Duodenal mucosa (tissue), 2 donors: ENCODE measurements around the gene PARM1.
"Not testable (repeated sequence)": the region's sequence is repeated elsewhere in the genome, so short reads cannot be mapped to it uniquely, and the experiment has no call there.

Experiments used
- H3K27ac ChIP-seq: one replicate; pipeline ENCODE4 v1.7.0; 2013; ENCODE audit warnings: low read depth, low read length
- H3K27me3 ChIP-seq, 2 donors: one replicate each; pipeline ENCODE4 v1.7.0; 2013; ENCODE audit warnings: low read length in 2 of 2, control low read depth in 1 of 2; ENCODE audit not compliant: insufficient read depth in 2 of 2, control insufficient read depth in 1 of 2
- H3K36me3 ChIP-seq, 2 donors: one replicate each; pipeline ENCODE4 v1.7.0; 2013; ENCODE audit warnings: low read length in 2 of 2, control low read depth in 1 of 2; ENCODE audit not compliant: insufficient read depth in 2 of 2, control insufficient read depth in 1 of 2
- H3K4me1 ChIP-seq, 2 donors: one replicate each; pipeline ENCODE4 v1.7.0; 2013; ENCODE audit warnings: low read length in 2 of 2, control low read depth in 1 of 2; ENCODE audit not compliant: insufficient read depth in 2 of 2, control insufficient read depth in 1 of 2
- H3K4me3 ChIP-seq, 2 donors: one replicate each; pipeline ENCODE4 v1.7.0; 2013; ENCODE audit warnings: low read length in 2 of 2, low read depth in 1 of 2
- H3K9ac ChIP-seq, 2 donors: one replicate each; pipeline ENCODE4 v1.7.0; 2013; ENCODE audit warnings: low read length in 2 of 2, low read depth in 1 of 2
- H3K9me3 ChIP-seq, 2 donors: one replicate each; pipeline ENCODE4 v1.7.0; 2013; ENCODE audit warnings: low read length in 2 of 2, control low read depth in 1 of 2; ENCODE audit not compliant: control insufficient read depth in 1 of 2

The PARM1 gene

DNA sequence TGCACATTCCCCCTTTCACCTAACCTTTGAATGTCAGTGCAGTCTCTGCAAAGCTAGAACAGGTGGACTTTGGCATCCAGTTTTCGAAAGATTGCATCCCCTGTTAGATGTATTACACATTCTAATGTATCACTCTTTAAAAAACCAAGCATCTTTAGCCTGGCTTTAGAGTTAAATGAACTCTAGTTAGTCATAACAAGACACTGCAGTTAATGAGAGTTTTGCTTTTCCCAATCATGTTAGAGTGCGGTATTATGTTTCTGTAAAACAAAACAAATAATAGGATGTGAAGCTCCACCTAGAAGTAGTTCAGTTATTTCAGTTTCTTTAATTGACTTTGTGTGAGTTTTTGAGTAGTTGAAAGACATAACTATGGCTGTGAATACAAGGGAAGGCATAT, 42.2 kb downstream of the PARM1 start:
- no peaks in the 10 kb centered on the region for H3K4me1 ChIP-seq
- H3K36me3 ChIP-seq, result no peaks in the 10 kb centered on the region
- H3K27ac ChIP-seq, result no peak overlapping the region
- no peak overlapping the region for H3K4me3 ChIP-seq
- no peak overlapping the region for H3K9ac ChIP-seq
- no peaks in the 10 kb centered on the region for H3K27me3 ChIP-seq
- peaks cover 4 to 5% of the 10 kb centered on the region in 2 donors for H3K9me3 ChIP-seq

DNA sequence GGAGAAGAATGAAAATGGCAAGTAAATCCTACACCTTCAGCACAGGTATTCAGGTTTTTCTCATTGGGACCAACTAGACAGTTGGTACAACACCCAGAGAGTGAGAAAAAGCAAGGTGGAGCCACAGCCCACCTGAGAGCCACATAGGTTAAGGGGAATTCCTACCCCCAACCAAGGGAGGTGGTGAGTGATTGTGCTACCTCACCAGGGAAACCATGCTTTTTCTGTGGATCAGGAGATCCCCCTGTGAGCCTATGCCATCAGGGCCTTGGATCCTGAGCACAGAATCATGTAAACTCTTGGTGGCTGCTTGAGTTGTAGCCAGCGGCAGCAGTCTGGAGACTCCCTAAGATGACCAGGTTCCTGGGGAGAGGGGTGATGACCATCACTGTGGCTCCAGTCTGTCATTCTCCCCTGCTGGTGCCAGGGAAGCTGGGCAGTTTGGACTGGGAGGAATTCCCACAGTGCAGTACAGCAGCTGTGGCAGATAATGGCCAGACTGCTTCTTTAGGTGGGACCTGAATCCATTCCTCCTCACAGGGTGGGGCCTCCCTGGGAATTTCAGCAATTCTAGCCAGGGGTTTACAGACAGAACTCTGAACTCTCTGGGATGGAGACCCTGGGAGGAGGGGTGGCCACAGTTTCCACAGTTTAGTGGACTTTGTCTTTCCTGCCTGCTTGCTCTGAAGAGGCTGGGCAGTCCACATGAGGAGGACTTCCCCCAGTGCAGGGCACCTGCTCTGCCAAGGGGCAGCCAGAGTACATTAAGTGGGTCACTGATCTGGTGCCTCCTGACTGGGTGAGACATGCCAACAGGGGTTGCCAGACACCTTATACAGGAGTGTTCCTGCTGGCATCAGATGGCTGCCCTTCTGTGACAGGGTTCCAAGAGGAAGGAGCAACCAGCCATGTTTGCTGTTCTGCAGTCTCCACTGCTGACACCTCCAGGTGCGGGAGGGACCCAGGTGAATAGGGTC, 43.2 kb downstream of the PARM1 start:
- Histone ChIP-seq H3K36me3 (no peaks in the 10 kb centered on the region), H3K9me3 (peaks cover 4 to 5% of the 10 kb centered on the region in 2 donors), H3K9ac (no peak overlapping the region), H3K27ac (no peak overlapping the region), H3K4me1 (no peaks in the 10 kb centered on the region), H3K4me3 (no peak overlapping the region), H3K27me3 (no peaks in the 10 kb centered on the region)

DNA sequence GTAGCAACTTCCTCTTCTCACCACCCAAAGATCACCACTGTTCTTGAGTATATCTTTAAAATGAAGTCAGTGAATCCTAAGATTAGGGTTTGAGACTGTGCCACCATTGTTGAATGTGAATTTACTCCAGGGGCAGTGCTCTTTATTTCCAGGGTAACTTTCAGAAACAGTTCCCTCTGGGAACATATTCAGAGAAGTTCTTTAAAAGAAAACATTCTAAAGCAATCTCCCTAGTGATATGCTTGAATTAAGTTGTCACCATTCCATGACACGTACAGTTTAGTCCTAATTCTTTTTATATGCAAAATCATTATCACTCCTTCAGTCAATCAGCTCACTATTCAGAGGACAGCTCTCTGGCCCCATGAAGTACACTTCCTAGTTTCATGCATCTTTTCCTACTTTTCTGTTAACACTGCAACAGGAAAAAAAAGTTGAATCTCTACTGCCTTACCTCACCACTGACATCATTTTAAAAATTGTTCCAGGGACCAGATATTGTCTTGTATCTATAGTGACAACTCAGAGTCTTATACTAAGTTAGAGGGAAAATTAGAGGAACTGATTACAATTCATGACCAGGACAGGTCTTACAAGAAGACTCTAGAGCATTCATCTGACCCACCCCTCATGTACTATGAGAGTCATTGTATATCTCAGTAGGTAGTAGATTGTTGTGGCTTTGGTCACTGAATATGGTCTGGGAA, 49.8 kb downstream of the PARM1 start:
- H3K9me3 ChIP-seq, result peaks cover 0 to 5% of the 10 kb centered on the region in 2 donors
- H3K9ac ChIP-seq, result no peak overlapping the region
- no peaks in the 10 kb centered on the region for H3K27me3 ChIP-seq
- no peaks in the 10 kb centered on the region for H3K36me3 ChIP-seq
- H3K4me1 ChIP-seq, result no peaks in the 10 kb centered on the region
- no peak overlapping the region for H3K4me3 ChIP-seq
- no peak overlapping the region for H3K27ac ChIP-seq

DNA sequence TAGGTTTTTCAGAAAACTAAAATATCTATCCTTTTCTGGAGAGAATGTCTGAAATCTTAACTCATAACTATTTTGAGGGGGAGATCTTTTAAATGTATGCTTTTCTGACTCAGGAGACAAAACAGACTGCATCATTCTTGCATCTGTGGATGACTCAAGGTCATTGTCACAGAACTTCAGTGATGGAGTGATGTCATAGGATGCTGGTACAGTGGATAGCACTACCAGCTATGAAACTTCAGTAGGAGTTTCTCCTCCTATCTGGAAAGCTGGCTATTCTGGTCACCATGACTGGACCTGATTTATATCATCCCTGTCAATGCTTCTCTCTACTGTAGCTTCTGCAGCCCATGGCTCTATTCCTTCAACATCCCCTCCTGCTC, 50.3 kb downstream of the PARM1 start:
- no peak overlapping the region for H3K27ac ChIP-seq
- H3K9ac ChIP-seq, result no peak overlapping the region
- peaks cover 0 to under 1% of the 10 kb centered on the region in 2 donors for H3K9me3 ChIP-seq
- H3K27me3 ChIP-seq, result no peaks in the 10 kb centered on the region
- H3K36me3 ChIP-seq, result no peaks in the 10 kb centered on the region
- no peaks in the 10 kb centered on the region for H3K4me1 ChIP-seq
- no peak overlapping the region for H3K4me3 ChIP-seq

DNA sequence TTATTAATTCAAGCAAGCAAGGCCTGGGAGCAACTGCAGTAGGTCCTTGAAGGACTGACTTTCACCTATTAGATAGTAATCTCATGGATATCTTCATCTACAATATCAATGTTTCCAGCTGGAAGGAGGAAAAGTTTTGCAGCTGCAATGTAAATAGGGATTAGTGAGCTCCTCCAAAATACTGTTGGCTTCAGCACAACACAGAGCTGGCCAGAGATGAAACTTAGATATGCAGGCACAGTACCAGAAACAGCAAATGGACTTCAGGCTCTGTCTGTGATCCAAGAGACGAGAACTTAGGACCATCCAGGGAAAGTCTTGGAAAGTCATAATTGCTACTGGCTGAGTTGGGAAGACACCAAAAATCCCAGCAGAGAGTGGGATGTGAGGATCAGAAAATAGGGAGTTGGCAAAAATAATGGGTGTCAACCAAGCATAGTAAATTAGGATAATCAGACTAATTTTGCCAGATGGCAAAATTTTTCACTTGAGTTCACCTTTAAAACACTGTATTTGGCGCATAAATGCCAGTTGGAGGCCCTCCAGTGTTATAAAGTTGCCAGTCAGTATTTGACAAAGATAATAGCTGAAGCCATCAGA, 57.5 kb downstream of the PARM1 start:
- no peak overlapping the region for H3K27ac ChIP-seq
- H3K4me3 ChIP-seq, result no peak overlapping the region
- H3K9me3 ChIP-seq, result no peaks in the 10 kb centered on the region
- H3K9ac ChIP-seq, result no peak overlapping the region
- no peaks in the 10 kb centered on the region for H3K27me3 ChIP-seq
- no peaks in the 10 kb centered on the region for H3K4me1 ChIP-seq
- no peaks in the 10 kb centered on the region for H3K36me3 ChIP-seq

DNA sequence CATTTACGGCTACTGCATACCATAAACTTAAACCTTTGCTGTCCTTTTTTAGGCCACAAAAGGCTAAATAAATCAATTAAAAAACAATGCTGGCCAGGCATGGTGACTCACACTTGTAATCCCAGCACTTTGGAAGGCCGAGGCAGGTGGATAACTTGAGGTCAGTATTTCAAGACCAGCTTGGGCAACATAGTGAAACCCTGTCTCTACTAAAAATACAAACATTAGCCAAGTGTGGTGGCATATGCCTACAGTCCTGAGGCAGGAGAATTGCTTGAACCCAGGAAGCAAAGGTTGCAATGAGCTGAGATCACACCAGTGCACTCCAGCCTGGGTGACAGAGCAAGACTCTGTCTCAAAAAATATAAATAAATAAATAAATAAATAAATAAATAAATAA, 61.5 kb downstream of the PARM1 start:
- H3K36me3 ChIP-seq, H3K27ac ChIP-seq, H3K4me3 ChIP-seq, H3K9me3 ChIP-seq, H3K9ac ChIP-seq, H3K27me3 ChIP-seq, H3K4me1 ChIP-seq: not testable (repeated sequence)

DNA sequence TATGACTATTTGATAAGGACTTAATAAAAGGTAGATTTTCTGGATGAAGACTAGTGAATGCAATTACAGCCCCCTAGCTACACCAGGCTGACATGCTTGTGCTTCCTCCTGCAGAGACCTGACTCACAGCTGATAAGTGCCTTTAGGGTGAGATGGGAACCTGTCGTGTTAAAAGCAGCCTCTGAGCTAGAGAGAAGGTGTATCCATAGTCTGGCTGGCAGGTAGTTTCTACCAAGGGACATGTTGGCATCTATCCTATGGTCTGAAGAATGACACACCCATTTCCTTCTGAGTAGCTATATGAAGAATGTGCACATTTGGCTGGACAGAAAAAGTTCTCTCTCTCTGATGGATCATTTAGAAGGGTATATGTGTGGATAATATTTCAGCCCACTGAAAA, 64.1 kb downstream of the PARM1 start:
- no peaks in the 10 kb centered on the region for H3K4me1 ChIP-seq
- H3K27me3 ChIP-seq, result no peaks in the 10 kb centered on the region
- H3K4me3 ChIP-seq, result no peak overlapping the region
- no peak overlapping the region for H3K9ac ChIP-seq
- no peaks in the 10 kb centered on the region for H3K36me3 ChIP-seq
- no peak overlapping the region for H3K27ac ChIP-seq
- H3K9me3 ChIP-seq, result no peaks in the 10 kb centered on the region

DNA sequence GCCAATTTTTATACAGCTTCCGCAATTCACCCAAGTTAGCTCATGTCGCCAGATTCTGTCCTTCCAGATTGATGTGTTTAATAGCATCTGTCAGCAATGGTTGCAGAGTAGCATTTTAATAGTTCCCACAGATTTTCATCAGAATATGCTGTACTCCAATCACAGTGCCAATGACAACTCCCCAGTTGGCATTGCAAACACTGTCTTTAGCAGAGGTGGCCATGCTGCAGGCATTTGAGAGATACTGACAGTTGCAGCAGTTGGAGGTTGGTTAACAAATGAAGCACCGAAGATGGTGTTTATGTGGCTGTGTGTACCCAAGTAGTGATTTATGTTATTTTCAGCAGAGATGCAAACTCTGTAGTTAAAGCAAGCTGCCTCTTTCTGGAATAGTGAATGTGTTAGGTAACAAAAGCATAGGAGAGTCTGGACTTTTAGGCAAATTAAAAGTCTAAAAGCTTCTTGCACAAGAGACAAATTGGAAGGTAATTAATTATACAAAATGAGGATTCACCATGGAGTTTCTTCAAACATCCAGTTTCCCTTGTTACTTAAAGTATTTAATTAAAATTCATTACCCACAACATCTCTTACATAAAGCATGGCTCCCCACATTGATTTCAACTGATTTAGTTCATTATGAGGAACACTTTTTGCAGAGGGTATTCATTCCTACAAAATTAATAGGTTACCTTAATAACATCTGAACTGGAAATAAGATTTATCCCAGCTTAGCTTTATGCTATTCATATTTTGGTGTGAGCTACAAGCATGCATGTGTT, 65.2 kb downstream of the PARM1 start:
- no peaks in the 10 kb centered on the region for H3K4me1 ChIP-seq
- no peak overlapping the region for H3K9ac ChIP-seq
- H3K27ac ChIP-seq, result no peak overlapping the region
- no peak overlapping the region for H3K4me3 ChIP-seq
- H3K36me3 ChIP-seq, result no peaks in the 10 kb centered on the region
- no peaks in the 10 kb centered on the region for H3K9me3 ChIP-seq
- no peaks in the 10 kb centered on the region for H3K27me3 ChIP-seq

DNA sequence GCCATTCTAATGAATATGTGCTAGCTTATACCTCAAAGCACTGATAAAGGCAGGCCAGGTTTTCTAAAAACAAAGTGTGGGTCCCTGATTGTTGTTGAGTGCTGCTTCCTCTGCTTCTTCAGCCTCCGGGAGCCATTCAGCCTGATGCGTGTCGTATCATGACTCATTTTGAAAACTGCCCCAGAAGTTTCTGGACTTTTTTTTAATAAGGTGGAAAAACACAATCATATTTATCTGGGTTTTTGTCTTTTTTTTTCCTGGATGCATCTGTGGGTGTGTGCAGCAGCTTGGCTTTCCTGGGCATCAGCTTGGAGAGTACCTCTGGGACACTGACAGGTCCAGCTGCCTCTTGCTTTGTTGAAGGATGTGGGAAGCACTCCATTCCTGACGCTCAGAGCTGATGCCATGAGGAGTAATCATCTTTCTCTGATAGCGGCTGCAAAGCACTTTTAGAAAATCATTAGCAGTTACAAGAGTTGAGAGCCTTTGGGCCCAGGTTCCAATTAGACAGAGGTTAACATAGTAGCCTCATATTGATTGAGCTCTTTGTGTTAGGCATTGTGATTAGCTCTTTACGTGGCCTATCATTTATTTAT, 66.9 kb downstream of the PARM1 start:
- no peaks in the 10 kb centered on the region for H3K36me3 ChIP-seq
- H3K9me3 ChIP-seq, result no peaks in the 10 kb centered on the region
- H3K4me3 ChIP-seq, result no peak overlapping the region
- H3K27me3 ChIP-seq, result no peaks in the 10 kb centered on the region
- no peak overlapping the region for H3K9ac ChIP-seq
- H3K4me1 ChIP-seq, result no peaks in the 10 kb centered on the region
- no peak overlapping the region for H3K27ac ChIP-seq
